Mesenchymal stem cell (in vitro differentiated cells and primary cell): ENCODE results near the gene RHOBTB1. TPM values are rescaled to one million over a fixed set of nuclear protein-coding genes. Genes with fewer than 3 reads are reported as not detected.

ENCODE experiments used
- DNase-seq: peaks from one replicate; pipeline ENCODE4 v3.0.0-alpha.2; 2013
- H2AFZ ChIP-seq: one replicate; pipeline ENCODE4 v1.6.1; 2013; ENCODE audit warnings: low read depth, mild to moderate bottlenecking, control low read depth, inconsistent platforms, low read length, moderate library complexity
- H2AK5ac ChIP-seq: 2 replicates; pipeline ENCODE4 v1.6.1; 2013; ENCODE audit warnings: low read length, moderate library complexity, mild to moderate bottlenecking, inconsistent platforms; ENCODE audit not compliant: severe bottlenecking
- H2BK120ac ChIP-seq: one replicate; pipeline ENCODE4 v1.6.1; 2013; ENCODE audit warnings: low read depth, mild to moderate bottlenecking, inconsistent platforms, low read length, moderate library complexity
- H2BK12ac ChIP-seq, 2 experiments: one replicate each; pipeline ENCODE4 v1.6.1; 2013; ENCODE audit warnings: inconsistent platforms in 2 of 2, low read length in 2 of 2, mild to moderate bottlenecking in 2 of 2, moderate library complexity in 2 of 2, control low read depth in 1 of 2
- H2BK15ac ChIP-seq: one replicate; pipeline ENCODE4 v1.6.1; 2013; ENCODE audit warnings: mild to moderate bottlenecking, low read depth, inconsistent platforms; ENCODE audit not compliant: poor library complexity, severe bottlenecking
- H2BK5ac ChIP-seq: 2 replicates; pipeline ENCODE4 v1.6.1; 2013; ENCODE audit warnings: low read depth, mild to moderate bottlenecking, low read length, control low read depth, inconsistent platforms; ENCODE audit not compliant: poor library complexity, severe bottlenecking
- H3K14ac ChIP-seq, 2 experiments: one replicate each; pipeline ENCODE4 v1.6.1; 2013; ENCODE audit warnings: inconsistent platforms in 2 of 2, low read length in 2 of 2, control low read depth in 1 of 2, mild to moderate bottlenecking in 1 of 2, moderate library complexity in 1 of 2
- H3K18ac ChIP-seq, 2 experiments: one replicate each; pipeline ENCODE4 v1.6.1; 2013; ENCODE audit warnings: inconsistent platforms in 2 of 2, low read length in 2 of 2, control low read depth in 1 of 2, low read depth in 1 of 2, mild to moderate bottlenecking in 1 of 2
- H3K23ac ChIP-seq, 2 experiments: one replicate each; pipeline ENCODE4 v1.6.1; 2013; ENCODE audit warnings: inconsistent platforms in 2 of 2, low read length in 2 of 2, mild to moderate bottlenecking in 2 of 2, moderate library complexity in 2 of 2, control low read depth in 1 of 2
- H3K27ac ChIP-seq: 2 replicates; pipeline ENCODE4 v1.5.1; 2013; ENCODE audit warnings: mild to moderate bottlenecking, moderate library complexity, low read length, control low read depth, inconsistent platforms; ENCODE audit not compliant: poor library complexity, severe bottlenecking
- H3K27me3 ChIP-seq, 2 experiments: 2 replicates each; pipeline versions ENCODE4 v1.6.1 to v1.7.0; 2013; ENCODE audit warnings: low read length in 2 of 2, mild to moderate bottlenecking in 2 of 2, moderate library complexity in 2 of 2, control low read depth in 1 of 2, inconsistent platforms in 1 of 2; ENCODE audit not compliant: control insufficient read depth in 1 of 2, insufficient read depth in 1 of 2
- H3K36me3 ChIP-seq, 2 experiments: 2 replicates each; pipeline versions ENCODE4 v1.6.1 to v1.7.0; 2013; ENCODE audit warnings: low read length in 2 of 2, control low read depth in 1 of 2, inconsistent platforms in 1 of 2, low read depth in 1 of 2, mild to moderate bottlenecking in 1 of 2; ENCODE audit not compliant: insufficient read depth in 2 of 2, control insufficient read depth in 1 of 2
- H3K4ac ChIP-seq, 2 experiments: one replicate each; pipeline ENCODE4 v1.6.1; 2013; ENCODE audit warnings: inconsistent platforms in 2 of 2, low read length in 2 of 2, mild to moderate bottlenecking in 2 of 2, moderate library complexity in 2 of 2, control low read depth in 1 of 2, low read depth in 1 of 2
- H3K4me1 ChIP-seq: 2 replicates; pipeline ENCODE4 v1.6.1; 2013; ENCODE audit warnings: low read depth, low read length, control low read depth; ENCODE audit not compliant: control insufficient read depth, insufficient read depth
- H3K4me2 ChIP-seq: 2 replicates; pipeline ENCODE4 v1.6.1; 2013; ENCODE audit warnings: low read length, mild to moderate bottlenecking, inconsistent platforms; ENCODE audit not compliant: poor library complexity, severe bottlenecking
- H3K4me3 ChIP-seq, 2 experiments: 2 replicates each; pipeline versions ENCODE4 v1.5.1 to v1.7.0; 2013; ENCODE audit warnings: low read length in 2 of 2, mild to moderate bottlenecking in 2 of 2, control low read depth in 1 of 2, low read depth in 1 of 2; ENCODE audit not compliant: insufficient read depth in 1 of 2
- H3K79me1 ChIP-seq: replicated peaks from 2 replicates; pipeline ENCODE4 v1.6.1; 2013; ENCODE audit warnings: mild to moderate bottlenecking, control low read depth, low read length, inconsistent platforms; ENCODE audit not compliant: poor library complexity, severe bottlenecking
- H3K9ac ChIP-seq: 2 replicates; pipeline ENCODE4 v1.7.0; 2013; ENCODE audit warnings: mild to moderate bottlenecking, low read length, moderate library complexity
- H3K9me3 ChIP-seq: 2 replicates; pipeline ENCODE4 v1.7.0; 2013; ENCODE audit warnings: mild to moderate bottlenecking, low read length; ENCODE audit not compliant: control insufficient read depth
- H4K8ac ChIP-seq: one replicate; pipeline ENCODE4 v1.6.1; 2013; ENCODE audit warnings: inconsistent platforms, mild to moderate bottlenecking, low read length, moderate library complexity
- H4K91ac ChIP-seq: one replicate; pipeline ENCODE4 v1.6.1; 2013; ENCODE audit warnings: mild to moderate bottlenecking, low read length, inconsistent platforms
- WGBS: methylation state at CpG from one replicate; pipeline ENCODE4 v1.1.7; 2013; ENCODE audit warnings: mixed read lengths; 5-methylcytosine and 5-hydroxymethylcytosine counted together
- polyA plus RNA-seq, 2 experiments: library from polyadenylated mRNA; stranded (reverse); fragments of 200-250 nt; gene quantifications; one replicate each; pipeline ENCODE4 v1.2.3, GENCODE V29; 2013

RHOBTB1 gene
- polyA plus RNA-seq (2013, experiment 1 of 2): 60.2 TPM
- 60.6 TPM for polyA plus RNA-seq (2013, experiment 2 of 2)

GRCh38 chr10:60944058-60944909 is at the start of gene RHOBTB1:
RHOBTB1 (minus strand) TSS chr10:60944185; CDS start chr10:60911542, 32,643 bp downstream.
- H3K4me1 ChIP-seq: peaks cover 5% of the 10 kb centered on the region
- H3K9ac ChIP-seq: peak within 1 kb of the TSS; percentile 94
- H2AFZ ChIP-seq: peak within 1 kb of the TSS; percentile 3
- H3K79me1 ChIP-seq: no peaks in the 10 kb centered on the region
- no peaks in the 10 kb centered on the region for H3K9me3 ChIP-seq
- H3K4me2 ChIP-seq: peak within 1 kb of the TSS; percentile 94
- peak within 1 kb of the TSS; percentile 95 to 98 for H2BK12ac ChIP-seq
- H2BK5ac ChIP-seq: peak within 1 kb of the TSS; percentile 99
- H3K18ac ChIP-seq: peak within 1 kb of the TSS; percentile 94 to 100
- peak within 1 kb of the TSS; percentile 92 for H2BK15ac ChIP-seq
- peak within 1 kb of the TSS; percentile 100 for H2BK120ac ChIP-seq
- peak within 1 kb of the TSS; percentile 75 to 81 for H3K4me3 ChIP-seq
- peak within 1 kb of the TSS; percentile 100 for H4K91ac ChIP-seq
- H3K14ac ChIP-seq: peak within 1 kb of the TSS; percentile 98
- peak; percentile 95 for DNase-seq
- peak within 1 kb of the TSS; percentile 98 for H3K27ac ChIP-seq
- H2AK5ac ChIP-seq: peak within 1 kb of the TSS; percentile 86
- peak within 1 kb of the TSS; percentile 94 to 97 for H3K4ac ChIP-seq
- WGBS: under 1% methylated on average over 76 of the region's 77 CpGs
- H4K8ac ChIP-seq: peak within 1 kb of the TSS; percentile 99
- no peaks in the 10 kb centered on the region for H3K36me3 ChIP-seq
- H3K23ac ChIP-seq: peak within 1 kb of the TSS; percentile 99
- no peaks in the 10 kb centered on the region for H3K27me3 ChIP-seq

- Histone ChIP-seq H3K9me3 (no peaks in the 10 kb centered on the region), H3K27ac (no peak overlapping the region), H4K91ac (no peak overlapping the region), H3K9ac (no peak overlapping the region), H3K4me1 (no peaks in the 10 kb centered on the region), H3K79me1 (peaks cover 12% of the 10 kb centered on the region), H2AK5ac (no peak overlapping the region), H3K36me3 (no peaks in the 10 kb centered on the region), H3K4ac (no peak overlapping the region), H3K4me3 (no peak overlapping the region), H2BK15ac (no peak overlapping the region), H3K14ac (no peak overlapping the region), H4K8ac (no peak overlapping the region), H2BK120ac (no peak overlapping the region), H3K18ac (no peak overlapping the region), H3K27me3 (no peaks in the 10 kb centered on the region), H2BK5ac (no peak overlapping the region), H3K23ac (no peak overlapping the region), H2BK12ac (no peak overlapping the region), H2AFZ (no peak overlapping the region), H3K4me2 (no peak overlapping the region)
- WGBS: 90% methylated on average over 1 of the region's 1 CpG
- no peak for DNase-seq
These were observed 48.7 kb upstream of the RHOBTB1 start for GRCh38 chr10:60992636-60993035.

GRCh38 chr10:60990663-60991062 is 46.7 kb upstream of the RHOBTB1 start:
- Histone ChIP-seq H3K9ac (no peak overlapping the region), H3K4me1 (no peaks in the 10 kb centered on the region), H2BK5ac (no peak overlapping the region), H4K91ac (no peak overlapping the region), H3K4ac (no peak overlapping the region), H3K23ac (no peak overlapping the region), H3K14ac (no peak overlapping the region), H4K8ac (no peak overlapping the region), H3K36me3 (no peaks in the 10 kb centered on the region), H2BK15ac (no peak overlapping the region), H3K27ac (no peak overlapping the region), H3K9me3 (no peaks in the 10 kb centered on the region), H3K4me3 (no peak overlapping the region), H2BK12ac (no peak overlapping the region), H2AK5ac (no peak overlapping the region), H3K27me3 (no peaks in the 10 kb centered on the region), H3K4me2 (no peak overlapping the region), H2BK120ac (no peak overlapping the region), H2AFZ (no peak overlapping the region), H3K79me1 (peaks cover 8% of the 10 kb centered on the region), H3K18ac (peak overlapping the region in 1 of 2 experiments; percentile 34)
- 62% methylated on average over 1 of the region's 1 CpG for WGBS
- no peak for DNase-seq

GRCh38 chr10:60989400-60989876 is 45.5 kb upstream of the RHOBTB1 start:
- Histone ChIP-seq H3K9me3 (no peaks in the 10 kb centered on the region), H2BK120ac (no peak overlapping the region), H3K27me3 (no peaks in the 10 kb centered on the region), H3K4me2 (no peak overlapping the region), H3K79me1 (peaks cover 6% of the 10 kb centered on the region), H2BK5ac (no peak overlapping the region), H3K9ac (no peak overlapping the region), H2AK5ac (no peak overlapping the region), H3K27ac (no peak overlapping the region), H3K14ac (no peak overlapping the region), H2BK15ac (no peak overlapping the region), H4K91ac (no peak overlapping the region), H3K4me3 (no peak overlapping the region), H3K4ac (no peak overlapping the region), H3K18ac (no peak overlapping the region), H4K8ac (no peak overlapping the region), H2BK12ac (no peak overlapping the region), H3K4me1 (no peaks in the 10 kb centered on the region), H2AFZ (no peak overlapping the region), H3K36me3 (no peaks in the 10 kb centered on the region), H3K23ac (no peak overlapping the region)
- WGBS: 80% methylated on average over 3 of the region's 4 CpGs
- DNase-seq: no peak
